ENCODE results near the gene MED4.

DNA sequence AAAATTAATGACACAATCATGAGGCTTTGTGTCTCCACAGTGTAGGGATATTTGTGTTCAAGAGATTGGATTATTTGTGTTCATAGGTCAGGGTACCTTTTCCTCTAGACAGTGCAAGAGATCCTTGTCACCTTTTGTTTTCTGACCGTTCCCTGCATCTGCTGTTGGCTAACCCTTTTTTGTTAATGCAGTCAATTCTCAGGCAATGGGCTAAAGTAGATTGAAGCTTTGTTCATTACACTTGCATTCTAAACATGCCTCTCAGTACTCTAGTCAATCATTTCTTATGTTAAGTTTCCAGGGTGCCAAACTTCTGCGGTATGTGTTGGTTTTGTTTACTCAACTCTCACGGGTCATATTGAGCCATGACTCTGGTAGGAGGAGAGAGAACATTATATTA lies 1.8 kb upstream of the MED4 start:
- TF ChIP-seq, protein P1, sequence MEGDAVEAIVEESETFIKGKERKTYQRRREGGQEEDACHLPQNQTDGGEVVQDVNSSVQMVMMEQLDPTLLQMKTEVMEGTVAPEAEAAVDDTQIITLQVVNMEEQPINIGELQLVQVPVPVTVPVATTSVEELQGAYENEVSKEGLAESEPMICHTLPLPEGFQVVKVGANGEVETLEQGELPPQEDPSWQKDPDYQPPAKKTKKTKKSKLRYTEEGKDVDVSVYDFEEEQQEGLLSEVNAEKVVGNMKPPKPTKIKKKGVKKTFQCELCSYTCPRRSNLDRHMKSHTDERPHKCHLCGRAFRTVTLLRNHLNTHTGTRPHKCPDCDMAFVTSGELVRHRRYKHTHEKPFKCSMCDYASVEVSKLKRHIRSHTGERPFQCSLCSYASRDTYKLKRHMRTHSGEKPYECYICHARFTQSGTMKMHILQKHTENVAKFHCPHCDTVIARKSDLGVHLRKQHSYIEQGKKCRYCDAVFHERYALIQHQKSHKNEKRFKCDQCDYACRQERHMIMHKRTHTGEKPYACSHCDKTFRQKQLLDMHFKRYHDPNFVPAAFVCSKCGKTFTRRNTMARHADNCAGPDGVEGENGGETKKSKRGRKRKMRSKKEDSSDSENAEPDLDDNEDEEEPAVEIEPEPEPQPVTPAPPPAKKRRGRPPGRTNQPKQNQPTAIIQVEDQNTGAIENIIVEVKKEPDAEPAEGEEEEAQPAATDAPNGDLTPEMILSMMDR (IDR thresholded peaks at IDR 0.05): no peak
- TF ChIP-seq POLR2A (IDR thresholded peaks at IDR 0.05): no peak

All from Peyer's patch (tissue), 4 donors.